PC-3 (cell line): ENCODE results near the gene SNX27.
"Not testable (repeated sequence)": the region's sequence is repeated elsewhere in the genome, so short reads cannot be mapped to it uniquely, and the experiment has no call there.

Experiments
- EZH2 ChIP-seq: fragments of 300-600 bp; sonication (generic); IDR thresholded peaks from one replicate; pipeline ENCODE4 v1.6.1; 2017; ENCODE audit warnings: antibody characterized with exemption, mild to moderate bottlenecking, low read length; ENCODE audit not compliant: unreplicated experiment
- TF ChIP-seq, protein P1 (sequence below): fragments of 300-600 bp; sonication (generic); conservative IDR thresholded peaks from 2 replicates; pipeline ENCODE4 v1.5.1; 2017; ENCODE audit warnings: antibody characterized with exemption, low read depth, mild to moderate bottlenecking, low read length

DNA sequence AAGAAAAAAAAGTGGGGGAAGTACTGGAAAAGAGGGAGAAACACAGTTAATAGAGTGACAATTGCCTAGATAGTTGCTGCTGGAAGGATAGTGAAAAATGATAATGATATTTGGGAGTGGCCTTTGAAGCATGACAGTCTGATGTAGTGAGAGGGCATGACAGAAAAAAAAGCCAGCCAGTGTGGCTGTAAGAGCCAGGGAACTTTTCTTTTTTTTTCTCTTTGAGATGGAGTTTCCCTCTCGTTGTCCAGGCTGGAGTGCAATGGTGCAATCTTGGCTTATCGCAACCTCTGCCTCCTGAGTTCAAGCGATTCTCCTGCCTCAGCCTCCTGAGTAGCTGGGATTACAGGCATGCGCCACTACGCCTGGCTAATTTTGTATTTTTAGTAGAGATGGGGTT lies 9.3 kb upstream of the SNX27 start:
- TF ChIP-seq EZH2, result not testable (repeated sequence)
- TF ChIP-seq, protein P1, sequence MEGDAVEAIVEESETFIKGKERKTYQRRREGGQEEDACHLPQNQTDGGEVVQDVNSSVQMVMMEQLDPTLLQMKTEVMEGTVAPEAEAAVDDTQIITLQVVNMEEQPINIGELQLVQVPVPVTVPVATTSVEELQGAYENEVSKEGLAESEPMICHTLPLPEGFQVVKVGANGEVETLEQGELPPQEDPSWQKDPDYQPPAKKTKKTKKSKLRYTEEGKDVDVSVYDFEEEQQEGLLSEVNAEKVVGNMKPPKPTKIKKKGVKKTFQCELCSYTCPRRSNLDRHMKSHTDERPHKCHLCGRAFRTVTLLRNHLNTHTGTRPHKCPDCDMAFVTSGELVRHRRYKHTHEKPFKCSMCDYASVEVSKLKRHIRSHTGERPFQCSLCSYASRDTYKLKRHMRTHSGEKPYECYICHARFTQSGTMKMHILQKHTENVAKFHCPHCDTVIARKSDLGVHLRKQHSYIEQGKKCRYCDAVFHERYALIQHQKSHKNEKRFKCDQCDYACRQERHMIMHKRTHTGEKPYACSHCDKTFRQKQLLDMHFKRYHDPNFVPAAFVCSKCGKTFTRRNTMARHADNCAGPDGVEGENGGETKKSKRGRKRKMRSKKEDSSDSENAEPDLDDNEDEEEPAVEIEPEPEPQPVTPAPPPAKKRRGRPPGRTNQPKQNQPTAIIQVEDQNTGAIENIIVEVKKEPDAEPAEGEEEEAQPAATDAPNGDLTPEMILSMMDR, result not testable (repeated sequence)
